ENCODE measurements around the gene APOLD1.
"Not testable (repeated sequence)": the region's sequence is repeated elsewhere in the genome, so short reads cannot be mapped to it uniquely, and the experiment has no call there.

APOLD1 gene

DNA sequence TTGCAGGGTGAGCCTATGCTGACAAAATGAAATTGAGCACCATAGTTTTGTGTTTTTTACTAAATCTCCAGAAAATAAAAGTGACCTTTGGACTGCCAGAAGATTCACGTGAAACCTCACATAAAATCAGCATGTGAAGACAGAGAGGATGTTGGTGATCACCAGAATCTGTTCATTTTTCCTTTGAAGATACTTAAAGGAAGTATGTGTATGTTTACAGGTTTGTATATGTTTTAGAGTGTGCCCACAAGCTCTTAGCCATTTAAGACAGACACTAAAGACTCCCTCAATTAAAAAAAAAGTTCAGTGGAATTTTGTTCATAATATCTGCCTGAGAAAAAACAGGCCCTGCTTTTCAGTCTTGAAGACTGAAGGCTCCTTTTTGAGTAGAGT lies 53.5 kb downstream of the APOLD1 start:
- H3K4me3 ChIP-seq (ENCODE audit: low read depth, low read length) = no peak overlapping the region

DNA sequence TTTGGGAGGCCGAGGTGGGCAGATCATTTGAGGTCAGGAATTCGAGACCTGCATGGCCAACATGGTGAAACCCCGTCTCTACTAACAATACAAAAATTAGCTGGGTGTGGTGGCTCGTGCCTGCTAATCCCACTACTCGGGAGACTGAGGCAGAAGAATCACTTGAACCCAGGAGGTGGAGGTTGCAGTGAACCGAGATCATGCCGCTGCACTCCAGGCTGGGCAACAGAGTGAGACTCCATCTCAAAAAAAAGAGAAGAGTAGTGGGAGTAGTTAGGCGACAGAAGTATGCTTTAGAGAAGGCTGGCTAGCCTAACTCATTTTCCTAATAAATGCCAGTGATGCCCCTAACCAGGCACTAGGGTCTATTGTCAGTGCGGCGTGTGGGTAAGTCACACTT lies 54.0 kb downstream of the APOLD1 start:
- H3K4me3 ChIP-seq (ENCODE audit: low read depth, low read length) = not testable (repeated sequence)

DNA sequence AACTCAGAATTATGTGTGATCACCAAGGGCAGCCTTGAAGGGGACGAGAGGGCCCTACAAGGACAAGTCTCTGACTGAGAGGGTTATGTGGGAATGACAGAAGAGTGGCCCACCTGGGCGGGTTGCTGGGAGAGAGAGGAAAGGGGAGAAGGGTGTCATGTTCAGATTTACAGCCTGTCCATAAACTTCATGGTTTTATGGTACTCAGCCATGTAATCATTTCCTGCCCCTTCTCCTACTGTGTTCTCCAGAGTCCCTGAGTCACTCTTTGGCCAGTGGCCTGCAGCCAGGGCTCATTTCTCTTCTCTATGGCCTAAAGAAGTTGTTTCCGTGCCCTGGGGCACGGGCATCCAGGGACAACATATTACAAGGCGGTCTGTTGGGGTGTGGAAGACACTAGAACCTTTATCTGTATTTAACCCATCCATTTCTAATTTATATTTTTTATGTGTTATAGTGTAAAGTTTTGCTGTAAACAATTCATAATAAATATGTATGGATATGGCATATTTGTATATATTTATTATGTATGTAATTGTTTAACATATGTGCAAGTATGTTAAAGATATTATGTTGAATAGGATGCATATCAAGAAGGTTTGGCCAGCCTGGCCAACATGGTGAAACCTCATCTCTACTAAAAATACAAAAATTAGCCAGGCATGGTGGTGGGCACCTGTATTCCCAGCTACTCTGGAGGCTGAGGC lies 54.6 kb downstream of the APOLD1 start:
- no peak overlapping the region for H3K4me3 ChIP-seq (ENCODE audit: low read depth, low read length)

DNA sequence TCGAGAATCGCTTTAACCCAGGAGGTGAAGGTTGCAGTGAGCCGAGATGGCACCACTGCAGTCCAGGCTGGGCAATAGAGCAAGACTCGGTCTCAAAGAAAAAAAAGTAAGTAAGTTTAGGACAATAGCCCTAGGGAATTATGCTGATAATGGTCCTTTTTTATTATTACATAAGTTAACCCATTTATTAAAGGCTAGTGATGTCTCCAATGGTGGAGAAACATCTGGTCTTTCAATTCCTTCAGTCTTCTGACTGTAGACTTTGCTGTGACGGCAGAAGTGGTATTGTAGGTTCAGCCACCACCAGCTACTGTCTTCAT lies 55.1 kb downstream of the APOLD1 start:
- no peak overlapping the region for H3K4me3 ChIP-seq (ENCODE audit: low read depth, low read length)
